K562 (cell line): ENCODE measurements around the gene CDC42EP2. TPM values are rescaled to one million over a fixed set of nuclear protein-coding genes. Genes with fewer than 3 reads are reported as not detected.

ENCODE experiments used
- CBX3 ChIP-seq, 2 experiments: IDR thresholded peaks; 1 replicate in 1 of 2; 2 replicates in 1 of 2; pipeline ENCODE4 v1.6.1; 2012; ENCODE audit warnings: inconsistent platforms in 2 of 2, low read length in 2 of 2, borderline replicate concordance in 1 of 2, control low read depth in 1 of 2
- CCNT2 ChIP-seq: IDR thresholded peaks from 2 replicates; pipeline ENCODE4 v1.6.1; 2011; ENCODE audit warnings: borderline replicate concordance, low read depth, mild to moderate bottlenecking, moderate library complexity, mixed read lengths, low read length; ENCODE audit not compliant: insufficient read length; ENCODE audit errors: extremely low read depth
- CREB1 ChIP-seq, 2 experiments: sonication (generic) in 1 of 2; formaldehyde crosslinking in 1 of 2; IDR thresholded peaks; 2 replicates each; pipeline versions ENCODE4 v1.6.1 to v1.8.0; 2012 to 2022; ENCODE audit warnings: inconsistent platforms in 1 of 2, mild to moderate bottlenecking in 1 of 2, missing genetic modification reagents in 1 of 2, moderate library complexity in 1 of 2
- CTBP1 ChIP-seq: fragments of 450-650 bp; IDR thresholded peaks from 2 replicates; pipeline ENCODE4 v1.6.1; 2016; ENCODE audit warnings: borderline replicate concordance
- DACH1 ChIP-seq: fragments of 450-650 bp; IDR thresholded peaks from 2 replicates; pipeline ENCODE4 v1.6.1; 2018; ENCODE audit not compliant: partially characterized antibody
- FIP1L1 ChIP-seq: fragments of 200-400 bp; formaldehyde crosslinking; IDR thresholded peaks from 2 replicates; pipeline ENCODE4 v1.6.1; 2018; ENCODE audit warnings: mild to moderate bottlenecking, low read depth, low read length; ENCODE audit not compliant: poor library complexity, severe bottlenecking
- FOSL1 ChIP-seq: fragments of 200-800 bp; sonication (Bioruptor generic); conservative IDR thresholded peaks from 2 replicates; pipeline ENCODE4 v1.6.1; 2016; ENCODE audit warnings: missing genetic modification characterization, missing compliant biosample characterization
- GABPB1 ChIP-seq: sonication (generic); formaldehyde crosslinking; IDR thresholded peaks from 2 replicates; pipeline ENCODE4 v1.8.0; 2022; ENCODE audit warnings: mild to moderate bottlenecking, missing genetic modification reagents
- HMGN3 ChIP-seq: IDR thresholded peaks from 2 replicates; pipeline ENCODE4 v1.6.1; 2011; ENCODE audit warnings: borderline replicate concordance, low read depth, mild to moderate bottlenecking, mixed read lengths, low read length; ENCODE audit not compliant: insufficient read length; ENCODE audit errors: extremely low read depth
- NFIX ChIP-seq: fragments of 250-450 bp; sonication (Bioruptor Pico); IDR thresholded peaks from 2 replicates; pipeline ENCODE4 v1.4.0; 2020; ENCODE audit warnings: low read depth, mild to moderate bottlenecking, moderate library complexity
- POLR2A ChIP-seq: fragments of 450-650 bp; conservative IDR thresholded peaks from 2 replicates; pipeline ENCODE4 v1.6.1; 2016
- POLR2B ChIP-seq: fragments of 450-650 bp; IDR thresholded peaks from 2 replicates; pipeline ENCODE4 v1.6.1; 2018; ENCODE audit warnings: low read depth; ENCODE audit not compliant: partially characterized antibody
- POLR3G ChIP-seq: IDR thresholded peaks from 2 replicates; pipeline ENCODE4 v1.6.1; 2011; ENCODE audit not compliant: insufficient read length, insufficient replicate concordance; ENCODE audit errors: extremely low read depth
- PTBP1 ChIP-seq: fragments of 200-400 bp; formaldehyde crosslinking; IDR thresholded peaks from 2 replicates; pipeline ENCODE4 v1.6.1; 2017; ENCODE audit warnings: low read depth, low read length
- RAD21 ChIP-seq, 2 experiments: fragments of 250-450 bp in 1 of 2; fragments of 450-650 bp in 1 of 2; sonication (Bioruptor Pico) in 1 of 2; formaldehyde crosslinking in 1 of 2; IDR thresholded peaks in 1 of 2; conservative IDR thresholded peaks in 1 of 2; 2 replicates each; pipeline versions ENCODE4 v1.4.0 to v1.8.0; 2020 to 2022; ENCODE audit warnings: mild to moderate bottlenecking in 2 of 2, moderate library complexity in 1 of 2
- RBFOX2 ChIP-seq: fragments of 200-400 bp; formaldehyde crosslinking; IDR thresholded peaks from 2 replicates; pipeline ENCODE4 v1.6.1; 2017; ENCODE audit warnings: low read depth, mild to moderate bottlenecking, low read length, moderate library complexity
- RHOXF2B ChIP-seq: fragments of 250-450 bp; sonication (Bioruptor Pico); conservative IDR thresholded peaks from 2 replicates; pipeline ENCODE4 v1.5.1; 2021
- SP1 ChIP-seq: sonication (generic); formaldehyde crosslinking; IDR thresholded peaks from 2 replicates; pipeline ENCODE4 v1.8.1; 2022; ENCODE audit warnings: mild to moderate bottlenecking, missing genetic modification reagents
- SRSF3 ChIP-seq: fragments of 200-400 bp; formaldehyde crosslinking; IDR thresholded peaks from 2 replicates; pipeline ENCODE4 v1.6.1; 2016; ENCODE audit warnings: mild to moderate bottlenecking, low read length, moderate library complexity; ENCODE audit not compliant: insufficient read depth
- TAF1 ChIP-seq: IDR thresholded peaks from 2 replicates; pipeline ENCODE4 v1.6.1; 2011; ENCODE audit warnings: mild to moderate bottlenecking, low read length, moderate library complexity; ENCODE audit not compliant: insufficient read depth, control insufficient read depth, severe bottlenecking; ENCODE audit errors: extremely low read depth
- ZBTB7A ChIP-seq: IDR thresholded peaks from 2 replicates; pipeline ENCODE4 v1.6.1; 2011; ENCODE audit warnings: low read depth, mild to moderate bottlenecking, low read length, moderate library complexity, borderline replicate concordance; ENCODE audit not compliant: control insufficient read depth
- ZNF263 ChIP-seq: sonication (generic); formaldehyde crosslinking; IDR thresholded peaks from 2 replicates; pipeline ENCODE4 v1.8.0; 2022; ENCODE audit warnings: mild to moderate bottlenecking, missing genetic modification reagents, borderline replicate concordance
- ZNF445 ChIP-seq: fragments of 250-450 bp; sonication (Bioruptor Pico); IDR thresholded peaks from 2 replicates; pipeline ENCODE4 v1.4.0; 2020; ENCODE audit warnings: low read depth, mild to moderate bottlenecking, moderate library complexity
- polyA plus RNA-seq, 8 experiments: library from polyadenylated mRNA; depleted of rRNA in 4 of 8; stranded (reverse) in 5 of 8; unstranded in 3 of 8; fragments of >200 nt; fragmentation: Nextera tagmentation in 2 of 8; fragmentation: Illumina TruSeq in 1 of 8; extraction: Ambion mirVana in 2 of 8; extraction: Trizol in 1 of 8; gene quantifications; 2 replicates each; pipeline versions ENCODE4 v1.2.1 to v1.2.3, GENCODE V29; 2011 to 2014; ENCODE audit warnings: inconsistent platforms in 1 of 8, missing spikeins in 1 of 8
- total RNA-seq, 7 experiments: library from RNA; depleted of rRNA in 6 of 7; stranded (reverse); fragments of >200 nt in 6 of 7; fragmentation: Illumina TruSeq in 2 of 7; extraction: Trizol in 2 of 7; gene quantifications; 2 replicates each; pipeline versions ENCODE4 v1.2.1 to v1.2.3, GENCODE V29; 2011 to 2021; ENCODE audit warnings: low replicate concordance in 1 of 7
- TF ChIP-seq, protein P1 (sequence below): sonication (generic); formaldehyde crosslinking; IDR thresholded peaks from 2 replicates; pipeline ENCODE4 v1.8.1; 2023; ENCODE audit warnings: mild to moderate bottlenecking, missing genetic modification reagents, moderate library complexity
- TF ChIP-seq, protein P2 (sequence below): IDR thresholded peaks from 2 replicates; pipeline ENCODE4 v1.6.1; 2012; ENCODE audit warnings: low read depth, low read length, improper control_type of control experiment, borderline replicate concordance

Gene CDC42EP2
- total and polyA plus RNA-seq, 9 of the 15 experiments (the other 6 are each of a cell fraction or from before 2014, with no cell fraction given), result 0.27 to 3.5 (median 0.83) TPM; not detected in 1

DNA sequence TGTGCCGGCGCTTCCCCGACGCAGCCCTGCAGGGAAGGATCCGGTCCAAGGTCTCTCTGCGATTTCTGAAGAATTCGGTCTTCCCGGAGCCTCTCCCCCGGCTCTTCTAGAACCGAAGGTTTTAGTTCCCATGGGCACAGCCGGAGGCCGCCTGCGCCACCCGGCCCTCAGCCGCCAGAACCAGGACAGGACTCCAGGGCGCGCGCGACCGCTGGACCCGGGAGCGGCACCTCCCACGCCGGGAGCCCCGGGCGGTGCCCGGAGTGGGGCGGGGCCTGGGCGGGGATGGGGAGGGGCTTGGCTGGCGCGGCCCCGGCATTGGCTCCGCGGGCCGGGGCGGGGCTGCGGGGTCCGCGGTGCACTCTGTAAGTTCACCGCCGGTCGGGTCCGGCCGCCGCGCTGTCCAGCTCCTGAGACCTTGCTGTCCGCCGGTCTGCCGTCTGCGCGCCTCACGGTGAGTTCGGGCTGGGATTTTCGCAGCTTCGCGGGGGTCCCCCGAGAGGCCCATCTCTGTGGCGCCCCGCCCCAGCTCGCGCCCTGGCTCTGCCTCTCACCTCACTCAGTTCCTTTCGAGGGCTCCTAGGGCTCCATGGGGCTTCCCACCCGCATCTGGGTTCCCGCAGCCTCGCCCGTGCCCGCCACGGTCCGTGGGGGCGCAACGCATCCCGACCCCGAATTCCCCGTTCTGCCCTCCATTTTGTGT, at the start of gene CDC42EP2 (continued):
- TF ChIP-seq, protein P1, sequence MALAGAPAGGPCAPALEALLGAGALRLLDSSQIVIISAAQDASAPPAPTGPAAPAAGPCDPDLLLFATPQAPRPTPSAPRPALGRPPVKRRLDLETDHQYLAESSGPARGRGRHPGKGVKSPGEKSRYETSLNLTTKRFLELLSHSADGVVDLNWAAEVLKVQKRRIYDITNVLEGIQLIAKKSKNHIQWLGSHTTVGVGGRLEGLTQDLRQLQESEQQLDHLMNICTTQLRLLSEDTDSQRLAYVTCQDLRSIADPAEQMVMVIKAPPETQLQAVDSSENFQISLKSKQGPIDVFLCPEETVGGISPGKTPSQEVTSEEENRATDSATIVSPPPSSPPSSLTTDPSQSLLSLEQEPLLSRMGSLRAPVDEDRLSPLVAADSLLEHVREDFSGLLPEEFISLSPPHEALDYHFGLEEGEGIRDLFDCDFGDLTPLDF, result peak; percentile 71; the same call in 1 of the 2 replicates
- peak; percentile 92 for TF ChIP-seq CCNT2
- no peak for TF ChIP-seq POLR3G
- TF ChIP-seq NFIX, result no peak
- TF ChIP-seq RBFOX2, result peak; percentile 81
- peak; percentile 60; the same call in 1 of the 2 replicates for TF ChIP-seq CTBP1
- no peak for TF ChIP-seq RHOXF2B (CRISPR knock-in tag)
- TF ChIP-seq POLR2B, result peak; percentile 46
- TF ChIP-seq ZNF263 (CRISPR knock-in tag), result peak; percentile 19; the same call in 1 of the 2 replicates
- 0 out of 2 replicates have a peak, but pooled peaks have one; percentile 10 for TF ChIP-seq FOSL1 (tag)
- no peak for TF ChIP-seq CBX3 (IDR thresholded peaks at IDR 0.05; ENCODE audit: borderline replicate concordance in 1 of 2, low read length in 2 of 2)
- TF ChIP-seq DACH1, result no peak
- no peak for TF ChIP-seq FIP1L1
- TF ChIP-seq, protein P2, sequence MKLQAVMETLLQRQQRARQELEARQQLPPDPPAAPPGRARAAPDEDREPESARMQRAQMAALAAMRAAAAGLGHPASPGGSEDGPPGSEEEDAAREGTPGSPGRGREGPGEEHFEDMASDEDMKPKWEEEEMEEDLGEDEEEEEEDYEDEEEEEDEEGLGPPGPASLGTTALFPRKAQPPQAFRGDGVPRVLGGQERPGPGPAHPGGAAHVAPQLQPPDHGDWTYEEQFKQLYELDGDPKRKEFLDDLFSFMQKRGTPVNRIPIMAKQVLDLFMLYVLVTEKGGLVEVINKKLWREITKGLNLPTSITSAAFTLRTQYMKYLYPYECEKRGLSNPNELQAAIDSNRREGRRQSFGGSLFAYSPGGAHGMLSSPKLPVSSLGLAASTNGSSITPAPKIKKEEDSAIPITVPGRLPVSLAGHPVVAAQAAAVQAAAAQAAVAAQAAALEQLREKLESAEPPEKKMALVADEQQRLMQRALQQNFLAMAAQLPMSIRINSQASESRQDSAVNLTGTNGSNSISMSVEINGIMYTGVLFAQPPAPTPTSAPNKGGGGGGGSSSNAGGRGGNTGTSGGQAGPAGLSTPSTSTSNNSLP, result no peak
- no peak for TF ChIP-seq ZNF445 (CRISPR knock-in tag)
- peak; percentile 51; the same call in 1 of the 2 replicates for TF ChIP-seq GABPB1 (CRISPR knock-in tag)
- TF ChIP-seq RAD21 (CRISPR knock-in tag; conservative IDR thresholded peaks at IDR 0.05 in 1 of 2, IDR thresholded peaks at IDR 0.05 in 1 of 2), result no peak
- no peak for TF ChIP-seq SRSF3
- peak; percentile 6; the same call in 1 of the 2 replicates for TF ChIP-seq SP1 (CRISPR knock-in tag)
- peak; percentile 47 for TF ChIP-seq TAF1
- TF ChIP-seq PTBP1, result no peak
- peak; percentile 79 for TF ChIP-seq POLR2A
- TF ChIP-seq HMGN3, result no peak
- peak; percentile 21; the same call in 1 of the 2 replicates for TF ChIP-seq CREB1 (IDR thresholded peaks at IDR 0.05)
- TF ChIP-seq CREB1 (CRISPR knock-in tag; IDR thresholded peaks at IDR 0.05), result peak; percentile 5; the same call in 1 of the 2 replicates
- peak; percentile 87 for TF ChIP-seq ZBTB7A
